GM23338 (cell line): ENCODE results near the gene ADORA3. TPM values are rescaled to one million over a fixed set of nuclear protein-coding genes. Genes with fewer than 3 reads are reported as not detected.

Experiments used
- ATAC-seq: fragments of 200-7000 bp; cut with Tn5 transposase; 3 replicates; pipeline ENCODE4 v1.9.1; 2020
- DNase-seq: peaks from one replicate; pipeline ENCODE4 v3.0.0-alpha.2; 2015; ENCODE audit warnings: low spot score
- H2AFZ ChIP-seq: fragments of 200-600 bp; sonication (generic); 2 replicates; pipeline ENCODE4 v1.8.0; 2016; ENCODE audit warnings: antibody characterized with exemption, mild to moderate bottlenecking, moderate library complexity
- H3F3A ChIP-seq: fragments of 200-600 bp; sonication (generic); replicated peaks from 2 replicates; pipeline ENCODE4 v1.8.0; 2017; ENCODE audit warnings: antibody characterized with exemption, mixed run types, low read depth
- H3K27ac ChIP-seq: fragments of 200-600 bp; sonication (generic); 2 replicates; pipeline ENCODE4 v1.6.1; 2016; ENCODE audit warnings: low read depth
- H3K27me3 ChIP-seq: fragments of 200-600 bp; sonication (generic); 2 replicates; pipeline ENCODE4 v1.8.0; 2016; ENCODE audit warnings: mild to moderate bottlenecking, mixed run types, moderate library complexity; ENCODE audit not compliant: insufficient read depth
- H3K36me3 ChIP-seq: fragments of 200-600 bp; sonication (generic); 2 replicates; pipeline ENCODE4 v1.8.0; 2016; ENCODE audit warnings: mild to moderate bottlenecking; ENCODE audit not compliant: insufficient read depth
- H3K4me1 ChIP-seq: fragments of 200-600 bp; sonication (generic); 2 replicates; pipeline ENCODE4 v1.8.0; 2016; ENCODE audit warnings: mild to moderate bottlenecking, moderate library complexity; ENCODE audit not compliant: insufficient read depth
- H3K4me2 ChIP-seq: fragments of 200-600 bp; sonication (generic); 2 replicates; pipeline ENCODE4 v1.7.1; 2017; ENCODE audit warnings: mixed run types
- H3K4me3 ChIP-seq: fragments of 200-600 bp; sonication (generic); 2 replicates; pipeline ENCODE4 v1.6.1; 2016; ENCODE audit warnings: mixed run types
- H3K79me2 ChIP-seq: fragments of 200-600 bp; sonication (generic); replicated peaks from 2 replicates; pipeline ENCODE4 v1.8.0; 2017; ENCODE audit warnings: mild to moderate bottlenecking; ENCODE audit not compliant: insufficient read depth
- H3K9me2 ChIP-seq: fragments of 200-600 bp; sonication (generic); 2 replicates; pipeline ENCODE4 v1.8.0; 2017; ENCODE audit not compliant: insufficient read depth
- H4K20me1 ChIP-seq: fragments of 200-600 bp; sonication (generic); replicated peaks from 2 replicates; pipeline ENCODE4 v1.8.0; 2017; ENCODE audit warnings: mild to moderate bottlenecking; ENCODE audit not compliant: insufficient read depth
- H3K27ac Mint-ChIP-seq: 2 replicates; pipeline ENCODE4 v1.8.0; 2020; ENCODE audit warnings: inconsistent platforms, mild to moderate bottlenecking, moderate library complexity, mixed read lengths
- H3K27me3 Mint-ChIP-seq: 3 replicates; pipeline ENCODE4 v1.8.0; 2022; ENCODE audit warnings: low read depth, mild to moderate bottlenecking, moderate library complexity, mixed read lengths, inconsistent platforms; ENCODE audit not compliant: insufficient read depth, poor library complexity
- H3K36me3 Mint-ChIP-seq: 3 replicates; pipeline ENCODE4 v1.8.0; 2021; ENCODE audit warnings: low read depth, mild to moderate bottlenecking, inconsistent platforms, moderate library complexity, mixed read lengths
- H3K4me1 Mint-ChIP-seq: 3 replicates; pipeline ENCODE4 v1.8.0; 2020; ENCODE audit warnings: mild to moderate bottlenecking, inconsistent platforms, mixed read lengths
- H3K4me3 Mint-ChIP-seq: 3 replicates; pipeline ENCODE4 v1.8.0; 2021; ENCODE audit warnings: moderate library complexity, mild to moderate bottlenecking, inconsistent platforms, mixed read lengths
- H3K9me3 Mint-ChIP-seq: 3 replicates; pipeline ENCODE4 v1.8.0; 2020; ENCODE audit warnings: moderate library complexity, mild to moderate bottlenecking, inconsistent platforms, mixed read lengths
- CTCF ChIP-seq, 2 experiments: fragments of 200-600 bp in 1 of 2; sonication (generic) in 1 of 2; conservative IDR thresholded peaks; 2 replicates each; pipeline versions ENCODE4 v1.5.1 to v1.6.1; 2016 to 2017; ENCODE audit warnings: antibody characterized with exemption in 2 of 2, low read depth in 2 of 2, mild to moderate bottlenecking in 2 of 2, moderate library complexity in 1 of 2
- EZH2 ChIP-seq: fragments of 200-600 bp; sonication (generic); IDR thresholded peaks from one replicate; pipeline ENCODE4 v1.8.0; 2017; ENCODE audit warnings: antibody characterized with exemption, mild to moderate bottlenecking, low read depth; ENCODE audit not compliant: unreplicated experiment
- JUNB ChIP-seq: IDR thresholded peaks from one replicate; pipeline ENCODE4 v1.6.1; 2016; ENCODE audit warnings: antibody characterized with exemption; ENCODE audit not compliant: unreplicated experiment
- NANOG ChIP-seq: IDR thresholded peaks from 2 replicates; pipeline ENCODE4 v1.6.1; 2016; ENCODE audit warnings: antibody characterized with exemption, borderline replicate concordance
- REST ChIP-seq: IDR thresholded peaks from one replicate; pipeline ENCODE4 v1.6.1; 2018; ENCODE audit warnings: antibody characterized with exemption; ENCODE audit not compliant: unreplicated experiment
- STAT1 ChIP-seq: IDR thresholded peaks from one replicate; pipeline ENCODE4 v1.6.1; 2016; ENCODE audit warnings: antibody characterized with exemption; ENCODE audit not compliant: unreplicated experiment
- ZNF114 ChIP-seq: fragments of 250-450 bp; sonication (Bioruptor Pico); IDR thresholded peaks from 2 replicates; pipeline ENCODE4 v1.5.0; 2020; ENCODE audit warnings: mild to moderate bottlenecking, moderate library complexity
- ZNF331 ChIP-seq: fragments of 250-450 bp; sonication (Bioruptor Pico); IDR thresholded peaks from 2 replicates; pipeline ENCODE4 v1.5.0; 2020; ENCODE audit warnings: low read depth, mild to moderate bottlenecking, moderate library complexity
- polyA plus RNA-seq: library from polyadenylated mRNA; unstranded; fragments of >200 nt; fragmentation: Nextera tagmentation; extraction: Ambion mirVana; gene quantifications from 2 replicates; pipeline ENCODE4 v1.2.1, GENCODE V29; 2016
- total RNA-seq: library from RNA; depleted of rRNA; stranded (reverse); fragments of >200 nt; shearing (Covaris generic); gene quantifications from 2 replicates; pipeline ENCODE4 v1.2.3, GENCODE V29; 2014
- TF ChIP-seq, protein P1 (sequence below): IDR thresholded peaks from 2 replicates; pipeline ENCODE4 v1.6.1; 2016; ENCODE audit warnings: antibody characterized with exemption
- TF ChIP-seq, protein P2 (sequence below): fragments of 250-450 bp; sonication (Bioruptor Pico); IDR thresholded peaks from 2 replicates; pipeline ENCODE4 v1.5.0; 2020; ENCODE audit warnings: mild to moderate bottlenecking, moderate library complexity

The ADORA3 gene
- total and polyA plus RNA-seq, 2 experiments from 2014 or later = not detected

GRCh38 chr1:111470596-111470995, 32.8 kb downstream of the ADORA3 start:
- no peak for DNase-seq
- H3K4me3 ChIP-seq = no peak overlapping the region
- H3K4me2 ChIP-seq = no peak overlapping the region
- Mint-ChIP-seq H3K4me3 (no peak overlapping the region), H3K36me3 (no peaks in the 10 kb centered on the region), H3K27ac (no peak overlapping the region), H3K27me3 (no peaks in the 10 kb centered on the region), H3K4me1 (no peaks in the 10 kb centered on the region), H3K9me3 (no peaks in the 10 kb centered on the region)
- H4K20me1 ChIP-seq = no peaks in the 10 kb centered on the region
- no peaks in the 10 kb centered on the region for H3F3A ChIP-seq
- H3K9me2 ChIP-seq = no peaks in the 10 kb centered on the region; the same call in 1 of the 2 replicates
- no peaks in the 10 kb centered on the region for H3K36me3 ChIP-seq
- no peaks in the 10 kb centered on the region for H3K4me1 ChIP-seq
- no peak for TF ChIP-seq CTCF (conservative IDR thresholded peaks at IDR 0.05; ENCODE audit: low read depth in 2 of 2)
- no peak for TF ChIP-seq ZNF331
- TF ChIP-seq STAT1 = no peak
- no peak for TF ChIP-seq NANOG
- TF ChIP-seq, protein P1, sequence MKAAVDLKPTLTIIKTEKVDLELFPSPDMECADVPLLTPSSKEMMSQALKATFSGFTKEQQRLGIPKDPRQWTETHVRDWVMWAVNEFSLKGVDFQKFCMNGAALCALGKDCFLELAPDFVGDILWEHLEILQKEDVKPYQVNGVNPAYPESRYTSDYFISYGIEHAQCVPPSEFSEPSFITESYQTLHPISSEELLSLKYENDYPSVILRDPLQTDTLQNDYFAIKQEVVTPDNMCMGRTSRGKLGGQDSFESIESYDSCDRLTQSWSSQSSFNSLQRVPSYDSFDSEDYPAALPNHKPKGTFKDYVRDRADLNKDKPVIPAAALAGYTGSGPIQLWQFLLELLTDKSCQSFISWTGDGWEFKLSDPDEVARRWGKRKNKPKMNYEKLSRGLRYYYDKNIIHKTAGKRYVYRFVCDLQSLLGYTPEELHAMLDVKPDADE = no peak
- TF ChIP-seq ZNF114 = no peak
- TF ChIP-seq, protein P2, sequence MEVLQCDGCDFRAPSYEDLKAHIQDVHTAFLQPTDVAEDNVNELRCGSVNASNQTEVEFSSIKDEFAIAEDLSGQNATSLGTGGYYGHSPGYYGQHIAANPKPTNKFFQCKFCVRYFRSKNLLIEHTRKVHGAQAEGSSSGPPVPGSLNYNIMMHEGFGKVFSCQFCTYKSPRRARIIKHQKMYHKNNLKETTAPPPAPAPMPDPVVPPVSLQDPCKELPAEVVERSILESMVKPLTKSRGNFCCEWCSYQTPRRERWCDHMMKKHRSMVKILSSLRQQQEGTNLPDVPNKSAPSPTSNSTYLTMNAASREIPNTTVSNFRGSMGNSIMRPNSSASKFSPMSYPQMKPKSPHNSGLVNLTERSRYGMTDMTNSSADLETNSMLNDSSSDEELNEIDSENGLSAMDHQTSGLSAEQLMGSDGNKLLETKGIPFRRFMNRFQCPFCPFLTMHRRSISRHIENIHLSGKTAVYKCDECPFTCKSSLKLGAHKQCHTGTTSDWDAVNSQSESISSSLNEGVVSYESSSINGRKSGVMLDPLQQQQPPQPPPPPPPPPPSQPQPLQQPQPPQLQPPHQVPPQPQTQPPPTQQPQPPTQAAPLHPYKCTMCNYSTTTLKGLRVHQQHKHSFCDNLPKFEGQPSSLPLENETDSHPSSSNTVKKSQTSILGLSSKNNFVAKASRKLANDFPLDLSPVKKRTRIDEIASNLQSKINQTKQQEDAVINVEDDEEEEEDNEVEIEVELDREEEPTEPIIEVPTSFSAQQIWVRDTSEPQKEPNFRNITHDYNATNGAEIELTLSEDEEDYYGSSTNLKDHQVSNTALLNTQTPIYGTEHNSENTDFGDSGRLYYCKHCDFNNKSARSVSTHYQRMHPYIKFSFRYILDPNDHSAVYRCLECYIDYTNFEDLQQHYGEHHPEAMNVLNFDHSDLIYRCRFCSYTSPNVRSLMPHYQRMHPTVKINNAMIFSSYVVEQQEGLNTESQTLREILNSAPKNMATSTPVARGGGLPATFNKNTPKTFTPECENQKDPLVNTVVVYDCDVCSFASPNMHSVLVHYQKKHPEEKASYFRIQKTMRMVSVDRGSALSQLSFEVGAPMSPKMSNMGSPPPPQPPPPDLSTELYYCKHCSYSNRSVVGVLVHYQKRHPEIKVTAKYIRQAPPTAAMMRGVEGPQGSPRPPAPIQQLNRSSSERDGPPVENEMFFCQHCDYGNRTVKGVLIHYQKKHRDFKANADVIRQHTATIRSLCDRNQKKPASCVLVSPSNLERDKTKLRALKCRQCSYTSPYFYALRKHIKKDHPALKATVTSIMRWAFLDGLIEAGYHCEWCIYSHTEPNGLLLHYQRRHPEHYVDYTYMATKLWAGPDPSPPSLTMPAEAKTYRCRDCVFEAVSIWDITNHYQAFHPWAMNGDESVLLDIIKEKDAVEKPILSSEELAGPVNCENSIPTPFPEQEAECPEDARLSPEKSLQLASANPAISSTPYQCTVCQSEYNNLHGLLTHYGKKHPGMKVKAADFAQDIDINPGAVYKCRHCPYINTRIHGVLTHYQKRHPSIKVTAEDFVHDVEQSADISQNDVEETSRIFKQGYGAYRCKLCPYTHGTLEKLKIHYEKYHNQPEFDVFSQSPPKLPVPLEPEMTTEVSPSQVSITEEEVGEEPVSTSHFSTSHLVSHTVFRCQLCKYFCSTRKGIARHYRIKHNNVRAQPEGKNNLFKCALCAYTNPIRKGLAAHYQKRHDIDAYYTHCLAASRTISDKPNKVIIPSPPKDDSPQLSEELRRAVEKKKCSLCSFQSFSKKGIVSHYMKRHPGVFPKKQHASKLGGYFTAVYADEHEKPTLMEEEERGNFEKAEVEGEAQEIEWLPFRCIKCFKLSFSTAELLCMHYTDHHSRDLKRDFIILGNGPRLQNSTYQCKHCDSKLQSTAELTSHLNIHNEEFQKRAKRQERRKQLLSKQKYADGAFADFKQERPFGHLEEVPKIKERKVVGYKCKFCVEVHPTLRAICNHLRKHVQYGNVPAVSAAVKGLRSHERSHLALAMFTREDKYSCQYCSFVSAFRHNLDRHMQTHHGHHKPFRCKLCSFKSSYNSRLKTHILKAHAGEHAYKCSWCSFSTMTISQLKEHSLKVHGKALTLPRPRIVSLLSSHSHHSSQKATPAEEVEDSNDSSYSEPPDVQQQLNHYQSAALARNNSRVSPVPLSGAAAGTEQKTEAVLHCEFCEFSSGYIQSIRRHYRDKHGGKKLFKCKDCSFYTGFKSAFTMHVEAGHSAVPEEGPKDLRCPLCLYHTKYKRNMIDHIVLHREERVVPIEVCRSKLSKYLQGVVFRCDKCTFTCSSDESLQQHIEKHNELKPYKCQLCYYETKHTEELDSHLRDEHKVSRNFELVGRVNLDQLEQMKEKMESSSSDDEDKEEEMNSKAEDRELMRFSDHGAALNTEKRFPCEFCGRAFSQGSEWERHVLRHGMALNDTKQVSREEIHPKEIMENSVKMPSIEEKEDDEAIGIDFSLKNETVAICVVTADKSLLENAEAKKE = no peak
- no peak for TF ChIP-seq EZH2
- no peak for TF ChIP-seq REST
- TF ChIP-seq JUNB = no peak
- H3K27ac ChIP-seq = no peak overlapping the region
- H3K27me3 ChIP-seq = no peaks in the 10 kb centered on the region
- H2AFZ ChIP-seq = no peak overlapping the region
- no peaks in the 10 kb centered on the region for H3K79me2 ChIP-seq
- no peak for ATAC-seq
